KBM-7 (cell line): ENCODE results near the gene EXOC6.
"Not testable (repeated sequence)": the region's sequence is repeated elsewhere in the genome, so short reads cannot be mapped to it uniquely, and the experiment has no call there.

Experiments
- DNase-seq: peaks from one replicate; pipeline ENCODE4 v3.0.0-alpha.2; 2015
- in situ Hi-C: fragments of 300-500 bp; cut with MboI; formaldehyde crosslinking; loops from 2 replicates; pipeline ENCODE4 v1.14.3; 2020; ENCODE audit warnings: low sequenced_read_pairs, low pct_unique_long_range_greater_than_20kb, mixed read lengths

Gene EXOC6

DNA sequence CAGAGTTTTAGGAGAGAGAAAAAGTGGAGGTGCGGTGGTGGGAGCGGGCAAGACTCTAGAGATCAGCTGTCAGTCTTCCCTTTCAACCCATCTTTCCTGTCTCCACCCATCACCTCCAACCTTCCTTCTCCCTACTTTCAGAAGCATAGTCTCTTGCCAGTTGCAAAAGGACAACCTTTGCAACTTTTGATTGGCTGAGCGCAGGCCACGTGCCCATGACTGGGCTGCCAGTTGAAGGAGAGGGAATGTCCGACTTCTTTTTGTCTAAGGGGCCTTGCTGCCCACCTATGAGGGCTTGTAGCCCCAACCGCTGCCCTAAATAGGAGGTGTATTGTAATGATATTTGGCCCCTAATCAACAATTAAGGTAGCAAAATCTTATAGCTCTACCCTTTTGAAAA is 238.0 kb downstream of the EXOC6 start:
- no peak for DNase-seq
- in situ Hi-C loops, result loop anchor here (25.0 kb wide), 1 partner anchor 251 kb away; no protein-coding TSS in a partner anchor

DNA sequence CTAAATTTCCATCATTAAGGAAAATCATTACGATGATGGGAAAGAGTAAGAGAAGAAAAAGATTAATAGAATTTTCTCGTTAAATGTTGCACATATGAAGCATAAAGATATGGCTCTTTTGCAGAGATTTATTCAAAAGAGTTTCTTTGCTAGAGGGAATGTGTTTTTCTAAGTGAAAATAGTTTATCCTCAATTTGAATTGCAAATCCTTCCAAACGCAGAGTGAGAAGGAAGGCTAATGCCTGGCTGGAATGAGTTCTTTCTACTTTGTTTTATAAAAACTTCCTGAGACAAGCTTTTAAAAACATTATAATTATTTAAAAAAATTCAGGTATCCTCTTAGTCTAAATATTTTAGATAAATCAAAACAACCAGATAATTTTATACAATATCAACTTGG is 239.5 kb downstream of the EXOC6 start:
- no peak for DNase-seq
- in situ Hi-C loops, result loop anchor here (25.0 kb wide), 1 partner anchor 249 kb away; no protein-coding TSS in a partner anchor

DNA sequence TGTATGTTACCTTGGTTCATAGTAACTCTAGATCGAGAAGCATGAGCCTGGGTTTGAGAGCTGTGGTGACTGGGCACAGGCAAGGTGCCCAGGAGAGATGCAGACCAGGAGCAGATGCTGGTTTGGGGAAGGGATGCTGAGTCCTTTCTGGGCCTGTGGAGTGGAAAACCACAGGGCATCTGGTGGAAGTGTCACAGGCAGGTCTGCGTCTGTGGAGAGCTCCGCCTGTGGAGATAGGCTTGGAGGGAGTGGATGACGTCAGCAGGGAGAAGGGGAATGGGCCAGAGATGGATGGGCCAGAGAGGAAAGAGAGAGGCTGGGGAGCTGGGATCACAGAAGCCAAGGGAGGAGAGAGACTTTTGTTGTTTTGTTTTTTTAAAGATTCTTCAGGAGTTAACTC is 240.1 kb downstream of the EXOC6 start:
- DNase-seq, result no peak
- in situ Hi-C loops, result loop anchor here (25.0 kb wide), 1 partner anchor 249 kb away; no protein-coding TSS in a partner anchor

DNA sequence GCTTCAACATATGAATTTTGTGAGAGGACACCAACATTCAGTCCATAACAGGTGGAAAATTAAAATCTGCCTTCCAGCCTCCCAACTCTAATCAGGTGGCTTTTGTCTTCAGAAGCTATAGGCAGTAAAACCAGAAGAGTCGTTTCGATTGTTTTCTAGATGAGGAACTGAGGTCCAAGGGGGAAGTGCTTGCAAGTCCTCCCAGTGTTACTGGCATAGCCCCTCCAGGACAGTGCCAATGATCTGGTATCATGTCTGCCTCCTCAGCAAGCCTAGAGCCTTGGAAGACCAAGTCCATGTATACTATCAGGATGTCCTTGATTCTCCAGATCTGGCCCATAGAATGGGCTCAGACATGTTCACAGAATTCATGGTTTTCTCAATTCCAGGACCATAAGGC is 242.3 kb downstream of the EXOC6 start:
- in situ Hi-C loops, result loop anchor here (25.0 kb wide), 1 partner anchor 247 kb away; no protein-coding TSS in a partner anchor
- no peak for DNase-seq

DNA sequence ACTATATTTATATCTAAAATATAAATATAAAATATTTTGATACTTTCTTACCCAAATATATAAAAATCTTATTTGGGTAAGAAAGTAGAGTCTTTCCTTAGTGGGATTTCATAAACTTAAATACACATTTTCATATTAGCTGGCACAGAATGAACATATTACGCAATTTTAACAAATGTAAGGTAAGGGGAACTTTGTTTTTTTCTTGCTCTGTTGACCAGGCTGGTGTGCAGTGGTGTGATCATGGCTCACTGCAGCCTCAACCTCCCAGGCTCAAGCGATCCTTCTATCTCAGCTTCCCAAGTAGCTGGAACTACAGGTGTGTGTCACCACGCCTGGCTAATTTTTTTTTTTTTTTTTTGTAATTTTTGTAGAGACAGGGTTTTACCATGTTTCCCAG is 243.6 kb downstream of the EXOC6 start:
- in situ Hi-C loops, result loop anchor here (25.0 kb wide), 1 partner anchor 245 kb away; no protein-coding TSS in a partner anchor
- no peak for DNase-seq

DNA sequence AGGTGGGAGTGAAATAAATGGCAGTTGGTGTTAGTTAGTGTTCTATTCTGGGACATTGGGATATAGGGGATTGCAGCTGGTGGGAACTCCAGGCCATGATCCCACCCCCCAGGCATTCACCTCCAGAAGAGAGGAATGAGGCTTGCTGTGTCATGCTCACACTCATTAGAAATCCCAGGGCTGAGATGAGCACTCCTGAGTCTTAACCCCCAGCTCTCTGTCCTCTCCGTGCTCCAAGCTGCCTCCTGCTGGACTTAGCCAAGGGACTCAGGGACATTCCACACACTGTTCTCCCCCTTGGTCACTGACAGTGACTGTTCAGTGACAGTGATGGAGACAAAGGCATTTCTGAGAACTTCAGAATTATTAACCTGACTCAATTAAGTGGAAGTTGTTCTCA is 246.9 kb downstream of the EXOC6 start:
- DNase-seq, result no peak
- in situ Hi-C loops, result loop anchor here (25.0 kb wide), 1 partner anchor 242 kb away; no protein-coding TSS in a partner anchor

DNA sequence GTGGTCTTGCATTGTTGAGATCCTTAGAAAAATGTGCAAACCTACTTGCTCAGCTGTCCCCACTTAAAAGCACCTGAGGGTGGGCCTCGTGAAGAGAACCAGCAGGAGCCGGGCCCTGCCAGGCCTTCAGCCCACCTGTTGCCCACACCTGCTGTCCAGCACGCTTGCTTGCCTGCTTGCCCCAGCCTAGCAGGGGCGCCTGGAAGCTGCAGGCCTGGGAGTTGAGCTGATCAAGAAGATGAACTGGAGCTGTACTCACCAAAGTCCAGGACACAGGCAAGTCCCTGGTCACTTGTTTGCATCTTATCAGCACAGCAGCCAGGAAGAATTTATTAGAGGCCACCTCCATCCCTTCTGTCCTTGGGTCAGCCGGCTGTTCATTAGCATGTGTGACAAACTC is 248.6 kb downstream of the EXOC6 start:
- no peak for DNase-seq
- in situ Hi-C loops, result loop anchor here (25.0 kb wide), 1 partner anchor 240 kb away; no protein-coding TSS in a partner anchor

DNA sequence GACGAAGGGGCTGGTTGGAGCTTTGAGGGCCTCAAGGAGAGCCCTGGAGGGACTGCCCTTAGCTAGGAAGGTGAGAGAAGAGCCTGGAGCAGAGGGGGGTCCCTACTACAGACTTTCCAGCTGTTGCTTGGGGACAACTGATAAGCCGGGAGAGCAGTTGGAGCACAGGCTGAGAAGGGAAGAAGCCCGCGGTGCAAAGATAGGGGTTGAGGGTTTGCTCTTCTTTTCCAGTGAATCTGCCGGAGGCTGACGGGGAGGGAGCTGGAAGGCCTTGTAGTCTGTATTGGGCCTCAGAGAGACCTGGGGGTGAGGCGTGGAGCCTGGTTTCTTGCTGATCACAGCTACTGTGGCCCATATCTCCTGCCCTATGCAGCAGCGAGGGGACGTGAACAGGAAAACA is 249.1 kb downstream of the EXOC6 start:
- in situ Hi-C loops, result loop anchor here (25.0 kb wide), 1 partner anchor 240 kb away; no protein-coding TSS in a partner anchor
- no peak for DNase-seq

DNA sequence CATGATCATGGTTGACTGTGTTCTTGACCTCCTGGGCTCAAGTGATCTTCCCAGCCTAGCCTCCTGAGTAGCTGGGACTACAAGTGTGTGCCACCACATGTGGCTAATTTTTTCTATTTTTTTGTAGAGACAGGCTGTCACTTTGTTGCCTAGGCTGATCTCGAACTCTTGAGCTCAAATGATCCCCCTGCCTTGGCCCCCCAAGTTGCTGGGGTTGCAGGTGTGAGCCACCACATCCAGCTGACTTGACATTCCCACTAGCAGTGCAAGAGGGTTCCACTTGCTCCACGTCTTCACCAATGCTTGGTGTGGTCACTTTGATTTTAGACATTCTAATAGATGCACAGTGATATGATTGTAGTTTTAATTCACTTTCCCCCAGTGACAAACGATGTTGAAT is 250.5 kb downstream of the EXOC6 start:
- in situ Hi-C loops, result loop anchor here (25.0 kb wide), 1 partner anchor 238 kb away; no protein-coding TSS in a partner anchor
- DNase-seq, result no peak

DNA sequence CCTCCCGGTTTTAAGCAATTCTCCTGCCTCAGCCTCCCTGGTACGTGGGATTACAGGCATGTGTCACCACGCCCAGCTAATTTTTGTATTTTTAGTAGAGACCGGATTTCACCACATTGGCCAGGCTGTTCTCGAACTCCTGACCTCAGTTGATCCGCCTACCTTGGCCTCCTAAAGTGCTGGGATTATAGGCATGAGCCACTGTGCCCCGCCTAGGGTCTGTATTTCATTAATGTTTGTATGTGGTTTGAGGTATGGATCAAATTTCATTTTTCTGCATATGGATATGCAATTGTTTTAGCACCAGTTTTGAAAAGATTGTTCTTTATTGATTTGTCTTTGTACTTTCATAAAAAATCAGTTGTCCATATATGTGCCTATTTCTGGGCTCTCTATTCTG is 251.3 kb downstream of the EXOC6 start:
- in situ Hi-C loops, result loop anchor here (25.0 kb wide), 1 partner anchor 238 kb away; no protein-coding TSS in a partner anchor
- DNase-seq, result no peak

DNA sequence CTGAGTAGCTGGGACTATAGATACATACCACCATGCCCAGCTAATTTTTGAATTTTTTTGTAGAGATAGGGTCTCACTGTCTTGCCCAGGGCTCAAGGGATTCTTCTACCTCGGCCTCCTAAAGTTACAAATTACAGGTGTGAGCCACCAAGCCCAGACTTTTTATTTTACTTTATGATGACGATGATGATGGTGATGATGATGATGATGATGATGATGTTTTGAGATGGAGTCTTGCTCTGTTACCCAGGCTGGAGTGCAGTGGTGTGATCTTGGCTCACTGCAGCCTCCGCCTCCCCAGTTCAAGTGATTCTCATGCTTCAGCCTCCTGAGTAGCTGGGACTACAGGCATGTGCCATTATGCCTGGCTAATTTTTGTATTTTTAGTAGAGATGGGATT is 252.8 kb downstream of the EXOC6 start:
- in situ Hi-C loops, result not testable (repeated sequence)

DNA sequence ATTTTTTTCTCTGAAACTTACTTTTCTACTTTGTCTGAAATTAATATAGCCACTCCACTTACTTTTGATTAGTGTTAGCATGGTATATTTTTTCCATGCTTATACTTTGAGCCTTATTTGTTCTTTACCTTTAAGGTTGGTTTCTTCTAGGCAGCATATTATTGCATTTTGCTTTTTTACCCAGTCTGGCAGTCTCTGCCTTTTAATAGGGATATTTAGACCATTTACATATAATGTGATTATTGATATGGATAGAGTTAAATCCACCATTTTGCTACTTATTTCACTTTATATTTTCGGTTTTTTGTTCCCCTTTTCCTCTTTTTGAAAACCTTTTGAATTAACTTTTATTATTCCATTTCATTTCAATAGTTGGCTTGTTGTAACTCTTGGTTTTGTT is 255.6 kb downstream of the EXOC6 start:
- DNase-seq, result no peak
- in situ Hi-C loops, result no loop called here

More for the DNA sequence above, 252.8 kb downstream of the EXOC6 start:
- DNase-seq, result not testable (repeated sequence)

DNA sequence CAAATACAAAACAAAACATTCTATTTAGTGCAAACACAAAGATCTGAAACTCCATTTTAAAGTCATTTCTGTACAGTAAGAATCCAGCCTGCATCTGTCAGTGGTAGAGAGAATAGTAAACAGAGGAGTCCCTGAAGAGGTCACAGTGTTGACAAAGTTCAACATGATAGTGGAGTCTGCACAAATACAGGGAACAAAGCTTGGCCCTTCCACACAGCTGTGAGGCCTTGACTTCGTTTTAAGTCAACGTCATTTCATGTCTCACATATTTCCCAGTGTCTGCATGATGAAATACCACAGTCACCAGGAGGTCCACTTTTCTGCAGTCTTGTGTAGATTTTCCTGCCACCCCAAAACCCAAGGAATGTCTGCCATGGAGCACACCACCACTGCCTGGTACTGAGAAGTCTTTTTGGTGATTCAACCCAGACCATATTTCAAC is 258.3 kb downstream of the EXOC6 start:
- in situ Hi-C loops, result no loop called here
- DNase-seq, result no peak
